H1 (cell line): Measurements from ENCODE around the gene ACTN4. TPM values are rescaled to one million over a fixed set of nuclear protein-coding genes. Genes with fewer than 3 reads are reported as not detected.

Source experiments
- ASH2L ChIP-seq: fragments of 200-600, 300-600 bp; sonication (generic); IDR thresholded peaks from one replicate; pipeline ENCODE4 v1.7.1; 2017; ENCODE audit warnings: low read length
- CBX5 ChIP-seq: fragments of 300-800, 300-1000 bp; sonication (generic); IDR thresholded peaks from 2 replicates; pipeline ENCODE4 v1.7.1; 2016; ENCODE audit warnings: antibody characterized with exemption, low read length, low read depth
- CREB1 ChIP-seq: IDR thresholded peaks from 2 replicates; pipeline ENCODE4 v1.6.1; 2012; ENCODE audit warnings: inconsistent platforms
- CTBP2 ChIP-seq: IDR thresholded peaks from 2 replicates; pipeline ENCODE4 v1.7.0; 2011; ENCODE audit warnings: borderline replicate concordance, mild to moderate bottlenecking, moderate library complexity, mixed read lengths, low read length; ENCODE audit not compliant: insufficient read depth, insufficient read length
- JUN ChIP-seq: IDR thresholded peaks from 2 replicates; pipeline ENCODE4 v1.6.1; 2011; ENCODE audit warnings: low read depth, mild to moderate bottlenecking, improper control_type of control experiment, low read length
- JUND ChIP-seq: IDR thresholded peaks from 2 replicates; pipeline ENCODE4 v1.6.1; 2011; ENCODE audit warnings: mild to moderate bottlenecking, improper control_type of control experiment, low read length
- KDM4A ChIP-seq: IDR thresholded peaks from one replicate; pipeline ENCODE4 v1.7.1; 2012; ENCODE audit warnings: low read depth, mild to moderate bottlenecking, moderate library complexity, low read length, inconsistent platforms; ENCODE audit not compliant: severe bottlenecking
- POLR2A ChIP-seq, 2 experiments: IDR thresholded peaks; 1 replicate in 1 of 2; 2 replicates in 1 of 2; pipeline ENCODE4 v1.6.1; 2011; ENCODE audit warnings: low read depth in 2 of 2, low read length in 2 of 2, mild to moderate bottlenecking in 2 of 2; ENCODE audit errors: control extremely low read depth in 1 of 2
- RFX5 ChIP-seq: IDR thresholded peaks from 2 replicates; pipeline ENCODE4 v1.6.1; 2011; ENCODE audit warnings: low read depth, low read length, improper control_type of control experiment, borderline replicate concordance
- RXRA ChIP-seq: IDR thresholded peaks from 2 replicates; pipeline ENCODE4 v1.6.1; 2011; ENCODE audit warnings: low read depth, mild to moderate bottlenecking, low read length, moderate library complexity; ENCODE audit not compliant: insufficient read depth
- SP4 ChIP-seq: IDR thresholded peaks from 2 replicates; pipeline ENCODE4 v1.6.1; 2012; ENCODE audit warnings: low read length, inconsistent platforms
- SRF ChIP-seq: IDR thresholded peaks from 2 replicates; pipeline ENCODE4 v1.6.1; 2011; ENCODE audit warnings: mild to moderate bottlenecking, low read depth, low read length, moderate library complexity
- polyA plus RNA-seq, 7 experiments: library from polyadenylated mRNA; depleted of rRNA in 3 of 7; stranded (reverse) in 5 of 7; unstranded in 2 of 7; fragments of >200 nt in 5 of 7; fragments of 200-250 nt in 2 of 7; gene quantifications; 1 replicate in 5 of 7; 2 replicates in 1 of 7; 4 replicates in 1 of 7; pipeline versions ENCODE4 v1.2.1 to v1.2.3, GENCODE V29; 2011 to 2013; ENCODE audit warnings: missing spikeins in 2 of 7, mixed read lengths in 2 of 7
- total RNA-seq: library from RNA; stranded (reverse); fragmentation: NEBNext Ultra II Directional; extraction: Animal tissue kit (Norgen Biotek cat#: 25700); gene quantifications from 2 replicates; pipeline ENCODE4 v1.2.1, GENCODE V29; 2021
- TF ChIP-seq, protein P1 (sequence below): fragments of 300-600 bp; sonication (generic); IDR thresholded peaks from 2 replicates; pipeline ENCODE4 v1.7.1; 2012; ENCODE audit warnings: low read length, moderate library complexity, mild to moderate bottlenecking, inconsistent platforms; ENCODE audit not compliant: insufficient replicate concordance

ACTN4 gene
- total and polyA plus RNA-seq, 2 of the 8 experiments (the other 6 are each of a cell fraction or from before 2014, with no cell fraction given): 211 to 520 TPM

DNA sequence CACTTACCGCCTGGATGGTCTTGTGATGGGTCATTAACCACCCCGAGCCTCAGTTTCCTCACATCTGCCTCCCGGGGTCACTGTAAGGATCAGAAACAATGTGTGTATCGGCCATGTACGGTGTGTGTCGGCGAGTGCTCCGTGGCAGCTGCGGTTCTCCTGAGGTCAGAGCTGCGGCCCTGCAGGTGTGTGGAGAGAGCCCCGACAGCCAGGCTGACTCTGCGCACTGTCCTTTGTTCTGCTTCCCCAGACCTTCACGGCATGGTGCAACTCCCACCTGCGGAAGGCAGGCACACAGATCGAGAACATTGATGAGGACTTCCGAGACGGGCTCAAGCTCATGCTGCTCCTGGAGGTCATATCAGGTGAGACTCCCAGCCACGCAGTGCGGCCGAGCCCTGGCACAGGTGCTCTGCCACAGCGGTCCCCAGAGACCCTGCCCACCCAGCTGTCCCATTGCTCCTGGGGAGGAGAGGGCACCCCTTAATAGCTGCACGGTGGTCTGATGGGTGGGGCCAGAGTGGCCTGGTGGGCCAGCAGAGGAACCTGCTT lies 53.0 kb downstream of the ACTN4 start (continued):
- TF ChIP-seq, protein P1, sequence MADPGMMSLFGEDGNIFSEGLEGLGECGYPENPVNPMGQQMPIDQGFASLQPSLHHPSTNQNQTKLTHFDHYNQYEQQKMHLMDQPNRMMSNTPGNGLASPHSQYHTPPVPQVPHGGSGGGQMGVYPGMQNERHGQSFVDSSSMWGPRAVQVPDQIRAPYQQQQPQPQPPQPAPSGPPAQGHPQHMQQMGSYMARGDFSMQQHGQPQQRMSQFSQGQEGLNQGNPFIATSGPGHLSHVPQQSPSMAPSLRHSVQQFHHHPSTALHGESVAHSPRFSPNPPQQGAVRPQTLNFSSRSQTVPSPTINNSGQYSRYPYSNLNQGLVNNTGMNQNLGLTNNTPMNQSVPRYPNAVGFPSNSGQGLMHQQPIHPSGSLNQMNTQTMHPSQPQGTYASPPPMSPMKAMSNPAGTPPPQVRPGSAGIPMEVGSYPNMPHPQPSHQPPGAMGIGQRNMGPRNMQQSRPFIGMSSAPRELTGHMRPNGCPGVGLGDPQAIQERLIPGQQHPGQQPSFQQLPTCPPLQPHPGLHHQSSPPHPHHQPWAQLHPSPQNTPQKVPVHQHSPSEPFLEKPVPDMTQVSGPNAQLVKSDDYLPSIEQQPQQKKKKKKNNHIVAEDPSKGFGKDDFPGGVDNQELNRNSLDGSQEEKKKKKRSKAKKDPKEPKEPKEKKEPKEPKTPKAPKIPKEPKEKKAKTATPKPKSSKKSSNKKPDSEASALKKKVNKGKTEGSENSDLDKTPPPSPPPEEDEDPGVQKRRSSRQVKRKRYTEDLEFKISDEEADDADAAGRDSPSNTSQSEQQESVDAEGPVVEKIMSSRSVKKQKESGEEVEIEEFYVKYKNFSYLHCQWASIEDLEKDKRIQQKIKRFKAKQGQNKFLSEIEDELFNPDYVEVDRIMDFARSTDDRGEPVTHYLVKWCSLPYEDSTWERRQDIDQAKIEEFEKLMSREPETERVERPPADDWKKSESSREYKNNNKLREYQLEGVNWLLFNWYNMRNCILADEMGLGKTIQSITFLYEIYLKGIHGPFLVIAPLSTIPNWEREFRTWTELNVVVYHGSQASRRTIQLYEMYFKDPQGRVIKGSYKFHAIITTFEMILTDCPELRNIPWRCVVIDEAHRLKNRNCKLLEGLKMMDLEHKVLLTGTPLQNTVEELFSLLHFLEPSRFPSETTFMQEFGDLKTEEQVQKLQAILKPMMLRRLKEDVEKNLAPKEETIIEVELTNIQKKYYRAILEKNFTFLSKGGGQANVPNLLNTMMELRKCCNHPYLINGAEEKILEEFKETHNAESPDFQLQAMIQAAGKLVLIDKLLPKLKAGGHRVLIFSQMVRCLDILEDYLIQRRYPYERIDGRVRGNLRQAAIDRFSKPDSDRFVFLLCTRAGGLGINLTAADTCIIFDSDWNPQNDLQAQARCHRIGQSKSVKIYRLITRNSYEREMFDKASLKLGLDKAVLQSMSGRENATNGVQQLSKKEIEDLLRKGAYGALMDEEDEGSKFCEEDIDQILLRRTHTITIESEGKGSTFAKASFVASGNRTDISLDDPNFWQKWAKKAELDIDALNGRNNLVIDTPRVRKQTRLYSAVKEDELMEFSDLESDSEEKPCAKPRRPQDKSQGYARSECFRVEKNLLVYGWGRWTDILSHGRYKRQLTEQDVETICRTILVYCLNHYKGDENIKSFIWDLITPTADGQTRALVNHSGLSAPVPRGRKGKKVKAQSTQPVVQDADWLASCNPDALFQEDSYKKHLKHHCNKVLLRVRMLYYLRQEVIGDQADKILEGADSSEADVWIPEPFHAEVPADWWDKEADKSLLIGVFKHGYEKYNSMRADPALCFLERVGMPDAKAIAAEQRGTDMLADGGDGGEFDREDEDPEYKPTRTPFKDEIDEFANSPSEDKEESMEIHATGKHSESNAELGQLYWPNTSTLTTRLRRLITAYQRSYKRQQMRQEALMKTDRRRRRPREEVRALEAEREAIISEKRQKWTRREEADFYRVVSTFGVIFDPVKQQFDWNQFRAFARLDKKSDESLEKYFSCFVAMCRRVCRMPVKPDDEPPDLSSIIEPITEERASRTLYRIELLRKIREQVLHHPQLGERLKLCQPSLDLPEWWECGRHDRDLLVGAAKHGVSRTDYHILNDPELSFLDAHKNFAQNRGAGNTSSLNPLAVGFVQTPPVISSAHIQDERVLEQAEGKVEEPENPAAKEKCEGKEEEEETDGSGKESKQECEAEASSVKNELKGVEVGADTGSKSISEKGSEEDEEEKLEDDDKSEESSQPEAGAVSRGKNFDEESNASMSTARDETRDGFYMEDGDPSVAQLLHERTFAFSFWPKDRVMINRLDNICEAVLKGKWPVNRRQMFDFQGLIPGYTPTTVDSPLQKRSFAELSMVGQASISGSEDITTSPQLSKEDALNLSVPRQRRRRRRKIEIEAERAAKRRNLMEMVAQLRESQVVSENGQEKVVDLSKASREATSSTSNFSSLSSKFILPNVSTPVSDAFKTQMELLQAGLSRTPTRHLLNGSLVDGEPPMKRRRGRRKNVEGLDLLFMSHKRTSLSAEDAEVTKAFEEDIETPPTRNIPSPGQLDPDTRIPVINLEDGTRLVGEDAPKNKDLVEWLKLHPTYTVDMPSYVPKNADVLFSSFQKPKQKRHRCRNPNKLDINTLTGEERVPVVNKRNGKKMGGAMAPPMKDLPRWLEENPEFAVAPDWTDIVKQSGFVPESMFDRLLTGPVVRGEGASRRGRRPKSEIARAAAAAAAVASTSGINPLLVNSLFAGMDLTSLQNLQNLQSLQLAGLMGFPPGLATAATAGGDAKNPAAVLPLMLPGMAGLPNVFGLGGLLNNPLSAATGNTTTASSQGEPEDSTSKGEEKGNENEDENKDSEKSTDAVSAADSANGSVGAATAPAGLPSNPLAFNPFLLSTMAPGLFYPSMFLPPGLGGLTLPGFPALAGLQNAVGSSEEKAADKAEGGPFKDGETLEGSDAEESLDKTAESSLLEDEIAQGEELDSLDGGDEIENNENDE: no peak
- no peak for TF ChIP-seq CTBP2
- TF ChIP-seq CREB1: no peak
- TF ChIP-seq POLR2A (IDR thresholded peaks at IDR 0.05; ENCODE audit: control extremely low read depth in 1 of 2, low read depth in 2 of 2, low read length in 2 of 2): no peak
- no peak for TF ChIP-seq SP4
- no peak for TF ChIP-seq JUN
- TF ChIP-seq ASH2L: no peak
- no peak for TF ChIP-seq RXRA
- TF ChIP-seq CBX5: no peak
- TF ChIP-seq SRF: no peak
- no peak for TF ChIP-seq KDM4A
- TF ChIP-seq JUND: no peak
- no peak for TF ChIP-seq RFX5
